CD4-positive, alpha-beta T cell treated with Interleukin-10 for 1 hour (primary cell): ENCODE results near the gene GRK4.
A peak's percentile ranks its signal among the peaks of the same experiment; 100 is the strongest.
"Not testable (repeated sequence)": the region's sequence is repeated elsewhere in the genome, so short reads cannot be mapped to it uniquely, and the experiment has no call there.

Experiments
- DNase-seq: peaks from one replicate; pipeline ENCODE4 v3.0.0-alpha.2; 2020

Gene GRK4

DNA sequence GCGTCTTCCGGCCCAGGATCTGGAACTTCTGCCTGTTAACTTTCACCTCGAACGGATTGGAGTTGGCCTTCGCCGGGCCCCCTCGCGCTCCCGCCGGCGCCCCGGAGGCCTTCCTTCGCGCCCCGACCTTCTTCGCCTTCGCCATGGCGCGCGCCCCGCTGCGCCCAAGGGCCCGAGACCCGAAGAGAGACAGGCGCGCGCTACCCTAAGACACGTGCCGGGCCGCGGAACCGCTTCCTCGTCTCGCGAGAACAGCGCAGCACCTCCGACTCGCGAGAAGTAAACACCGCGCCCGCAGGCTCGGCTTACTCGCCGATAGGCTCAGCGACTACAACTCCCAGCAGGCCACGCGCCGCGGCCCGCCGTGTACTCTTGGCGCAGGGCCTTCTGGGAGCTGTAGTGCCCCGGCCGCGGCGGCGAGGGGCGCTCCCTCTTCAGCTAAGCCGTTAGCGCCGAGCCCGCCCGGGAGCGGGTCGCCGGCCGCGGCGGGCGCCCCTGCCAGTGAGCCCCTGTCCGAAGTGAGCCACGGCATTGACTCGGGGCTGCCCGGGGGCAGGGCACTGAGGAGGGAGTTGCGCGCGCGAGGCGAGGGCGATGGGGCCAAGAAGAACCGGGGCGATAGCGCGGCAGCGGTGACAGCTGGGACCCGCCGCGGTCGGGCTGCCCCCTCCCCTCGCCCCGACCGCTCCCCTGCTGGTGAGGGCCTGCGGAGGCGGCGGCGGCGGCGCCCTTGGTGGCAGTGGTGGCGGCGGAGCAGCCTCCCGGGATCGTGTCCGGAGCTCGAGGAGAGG, at the start of gene GRK4, which contains the start of gene NOP14:
TSS of gene GRK4 (plus strand) at position 397 of the 791 bp plus-strand sequence. CDS start 500 bp downstream, outside the sequence.
TSS of gene NOP14 (minus strand) at position 232 of the 791 bp plus-strand sequence. CDS start at position 145, 87 bp downstream.
- DNase-seq = peak; percentile 98

DNA sequence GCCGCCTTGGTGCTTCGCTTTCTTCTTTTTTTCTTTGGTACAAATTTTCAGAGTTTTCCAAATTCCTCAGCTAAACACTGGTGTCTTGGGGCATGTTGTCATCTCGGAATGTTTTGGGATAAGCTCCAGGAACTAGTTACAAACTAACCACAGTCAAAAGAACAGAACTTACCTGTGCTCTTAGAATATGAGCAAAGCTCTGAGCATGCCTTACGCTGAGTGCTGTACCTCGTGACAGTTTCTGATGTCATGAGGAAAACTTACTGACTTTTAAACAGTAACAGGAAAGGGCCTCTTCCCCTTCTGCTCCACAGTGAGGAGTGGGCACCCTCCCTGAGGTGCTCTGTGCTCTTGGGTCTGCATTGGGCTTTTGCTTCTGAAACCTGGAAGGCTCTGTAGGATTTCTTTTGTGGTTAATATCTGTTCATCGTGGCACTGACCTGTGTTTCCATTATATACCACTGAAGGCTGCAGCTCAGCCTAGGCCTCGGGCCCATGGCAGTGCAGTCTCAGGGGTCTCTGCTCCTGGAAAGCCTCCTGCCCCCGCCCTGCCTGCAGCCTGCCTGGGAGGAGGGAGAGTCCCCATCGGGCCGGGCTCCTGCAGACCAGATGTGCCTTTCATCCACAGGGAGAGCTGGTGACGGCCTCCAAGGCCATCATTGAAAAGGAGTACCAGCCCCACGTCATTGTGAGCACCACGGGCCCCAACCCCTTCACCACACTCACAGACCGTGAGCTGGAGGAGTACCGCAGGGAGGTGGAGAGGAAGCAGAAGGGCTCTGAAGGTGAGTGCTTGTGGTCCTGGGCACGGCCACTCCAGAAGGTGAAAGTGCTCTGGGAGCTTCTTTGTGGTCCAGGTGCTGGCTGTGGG, 48.9 kb upstream of the GRK4 start:
- no peak for DNase-seq

DNA sequence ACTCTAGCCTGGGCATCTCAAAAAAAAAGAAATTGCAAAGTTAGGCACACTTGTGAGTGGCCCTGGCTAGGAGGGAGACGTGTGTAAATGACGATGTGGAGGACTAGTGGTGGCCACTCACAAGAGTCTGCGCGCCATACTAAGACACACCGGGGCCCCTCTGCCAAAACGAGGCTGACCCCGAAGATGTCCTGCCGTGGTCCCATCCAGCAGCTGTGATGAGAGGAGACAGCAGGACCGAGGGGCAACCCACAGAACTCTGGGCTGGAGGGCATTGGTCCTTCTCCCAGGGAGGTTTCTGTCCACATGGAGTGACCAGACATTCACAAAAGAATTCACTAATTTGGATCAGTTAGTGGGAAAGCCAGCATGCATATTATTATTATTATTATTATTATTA, 47.6 kb upstream of the GRK4 start:
- DNase-seq = no peak

DNA sequence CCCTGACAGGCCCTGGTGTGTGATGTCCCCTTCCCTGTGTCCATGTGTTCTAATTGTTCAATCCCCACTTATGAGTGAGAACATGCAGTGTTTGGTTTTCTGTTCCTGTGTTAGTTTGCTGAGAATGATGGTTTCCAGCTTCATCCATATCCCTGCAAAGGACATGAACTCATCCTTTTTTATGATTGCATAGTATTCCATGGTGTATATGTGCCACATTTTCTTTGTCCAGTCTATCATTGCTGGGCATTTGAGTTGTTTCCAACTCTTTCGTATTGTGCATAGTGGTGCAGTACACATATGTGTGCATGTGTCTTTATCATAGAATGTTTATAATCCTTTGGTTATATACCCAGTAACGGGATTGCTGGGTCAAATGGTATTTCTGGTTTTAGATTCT, 46.7 kb upstream of the GRK4 start:
- DNase-seq = not testable (repeated sequence)

DNA sequence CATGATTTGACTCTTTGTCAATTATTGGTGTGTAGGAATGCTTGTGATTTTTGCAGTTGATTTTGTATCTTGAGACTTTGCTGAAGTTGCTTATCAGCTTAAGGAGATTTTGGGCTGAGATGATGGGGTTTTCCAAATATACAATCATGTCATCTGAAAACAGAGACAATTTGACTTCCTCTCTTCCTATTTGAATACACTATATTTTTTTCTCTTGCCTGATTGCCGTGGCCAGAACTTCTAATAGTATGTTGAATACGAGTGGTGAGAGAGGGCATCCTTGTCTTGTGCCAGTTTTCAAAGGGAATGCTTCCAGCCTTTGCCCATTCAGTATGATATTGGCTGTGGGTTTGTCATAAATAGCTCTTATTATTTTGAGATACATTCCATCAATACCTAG, 45.1 kb upstream of the GRK4 start:
- not testable (repeated sequence) for DNase-seq

DNA sequence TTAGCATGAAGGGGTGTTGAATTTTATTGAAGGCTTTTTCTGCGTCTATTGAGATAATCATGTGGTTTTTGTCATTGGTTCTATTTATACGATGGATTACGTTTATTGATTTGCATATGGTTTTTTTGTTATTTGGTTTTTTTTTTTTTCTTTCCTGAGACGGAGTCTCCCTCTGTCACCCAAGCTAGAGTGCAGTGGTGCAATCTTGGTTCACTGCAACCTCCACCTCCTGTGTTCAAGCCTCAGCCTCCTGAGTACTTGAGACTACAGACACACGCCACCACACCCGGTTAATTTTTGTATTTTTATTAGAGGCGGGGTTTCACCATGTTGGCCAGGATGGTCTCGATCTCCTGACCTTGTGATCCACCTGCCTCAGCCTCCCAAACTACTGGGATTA, 44.7 kb upstream of the GRK4 start:
- not testable (repeated sequence) for DNase-seq

DNA sequence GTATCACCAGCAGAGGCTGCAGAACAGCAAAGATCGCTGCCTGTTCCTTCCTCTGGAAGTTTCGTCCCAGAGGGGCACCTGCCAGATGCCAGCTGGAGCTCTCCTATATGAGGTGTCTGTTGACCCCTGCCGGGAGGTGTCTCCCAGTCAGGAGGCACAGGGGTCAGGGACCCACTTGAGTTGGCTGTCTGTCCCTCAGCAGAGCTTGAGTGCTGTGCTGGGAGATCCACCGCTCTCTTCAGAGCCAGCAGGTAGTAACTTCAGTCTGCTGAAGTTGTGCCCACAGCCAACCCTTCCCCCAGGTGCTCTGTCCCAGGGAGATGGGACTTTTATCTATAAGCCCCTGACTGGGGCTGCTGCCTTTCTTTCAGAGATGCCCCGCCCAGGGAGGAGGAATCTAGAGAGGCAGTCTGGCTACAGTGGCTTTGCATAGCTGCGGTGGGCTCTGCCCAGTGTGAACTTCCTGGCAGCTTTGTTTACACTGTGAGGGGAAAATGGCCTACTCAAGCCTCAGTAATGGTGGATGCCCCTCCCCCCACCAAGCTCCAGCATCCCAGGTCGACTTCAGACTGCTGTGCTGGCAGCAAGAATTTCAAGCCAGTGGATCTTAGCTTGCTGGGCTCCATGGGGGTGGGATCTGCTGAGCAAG, 40.8 kb upstream of the GRK4 start:
- peak; percentile 59 for DNase-seq

DNA sequence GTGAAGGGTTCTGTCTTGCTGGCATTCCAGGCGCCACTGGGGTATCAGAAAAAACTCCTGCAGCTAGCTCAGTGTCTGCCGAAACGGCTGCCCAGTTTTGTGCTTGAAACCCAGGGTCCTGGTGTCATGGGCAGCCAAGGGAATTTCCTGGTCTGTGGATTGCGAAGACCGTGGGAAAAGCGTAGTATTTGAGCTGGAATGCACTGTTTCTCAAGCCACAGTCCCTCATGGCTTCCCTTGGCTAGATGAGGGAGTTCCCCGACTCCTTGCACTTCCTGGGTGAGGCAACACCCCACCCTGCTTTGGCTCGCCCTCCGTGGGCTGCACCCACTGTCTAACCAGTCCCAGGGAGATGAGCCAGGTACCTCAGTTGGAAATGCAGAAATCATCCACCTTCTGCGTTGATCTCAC, 40.2 kb upstream of the GRK4 start:
- DNase-seq = peak; percentile 20

DNA sequence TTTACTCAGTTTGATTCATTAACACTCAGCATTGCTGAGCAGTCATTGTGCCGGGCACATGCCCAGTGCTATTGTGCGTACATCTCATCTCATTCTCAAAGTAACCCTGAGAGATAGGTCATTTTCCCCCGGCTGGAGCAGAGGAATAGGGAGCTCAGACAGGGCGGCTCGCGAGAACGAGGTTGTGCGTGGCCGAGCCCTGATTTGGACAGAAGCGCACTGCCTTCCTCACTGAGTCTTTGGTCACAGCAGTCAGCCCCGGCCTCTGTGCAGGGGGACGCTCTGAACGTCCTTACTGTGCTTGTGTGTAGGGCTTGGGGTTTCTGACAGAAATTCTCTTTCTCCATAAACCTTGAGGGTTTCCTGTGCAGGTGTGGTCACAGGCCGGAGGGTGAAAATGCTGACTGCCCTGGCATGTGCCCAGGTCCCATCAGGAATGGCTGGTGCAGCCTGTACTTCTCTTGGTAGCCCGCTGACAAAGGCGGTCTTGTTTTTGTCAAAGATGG, 39.6 kb upstream of the GRK4 start:
- DNase-seq = no peak

DNA sequence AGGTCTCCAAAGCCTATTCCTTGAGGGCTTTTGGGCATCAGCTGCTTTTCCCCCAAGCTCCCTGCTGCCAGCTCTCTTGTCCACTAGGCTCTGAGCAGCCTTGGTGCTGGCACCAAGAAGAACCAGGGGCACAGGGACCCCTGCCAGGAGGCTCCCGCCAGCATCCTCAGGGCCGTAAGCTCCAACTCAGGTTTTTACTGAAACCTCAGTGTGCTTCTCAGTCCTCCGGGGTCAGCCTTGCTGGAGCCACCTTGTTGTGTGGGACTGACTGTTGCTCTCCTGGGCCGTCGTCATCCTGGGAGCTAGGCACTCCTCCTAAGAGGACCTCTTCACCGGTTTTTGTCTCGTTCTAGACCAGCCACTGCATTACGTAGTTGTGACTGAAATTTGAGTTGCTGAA, 39.1 kb upstream of the GRK4 start:
- no peak for DNase-seq

DNA sequence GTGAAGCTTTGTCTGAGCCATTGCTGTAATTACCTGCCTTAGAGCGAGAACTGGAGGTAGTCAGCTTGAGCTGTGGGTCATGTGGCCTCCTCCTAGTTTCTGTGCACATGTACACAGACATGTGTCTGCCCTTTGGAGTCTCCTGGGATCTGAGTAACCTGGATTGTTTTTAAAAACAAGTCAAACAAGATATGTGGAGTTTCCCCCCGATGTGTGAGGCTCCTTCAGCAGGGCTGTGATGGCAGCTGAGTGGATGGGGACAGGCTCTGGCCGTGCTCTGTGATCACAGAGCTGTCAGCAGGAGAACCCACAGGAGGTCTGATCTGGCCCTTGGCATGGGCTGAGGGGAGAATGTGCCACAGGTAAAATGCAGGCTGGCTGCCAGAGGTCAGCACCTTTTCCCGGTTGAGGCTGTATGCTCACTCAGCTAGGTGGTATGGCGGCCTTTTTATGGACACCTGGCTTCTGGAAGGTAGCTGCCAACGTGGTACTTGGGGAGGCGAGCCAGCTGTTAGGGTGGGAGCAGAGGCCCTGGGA, 38.5 kb upstream of the GRK4 start:
- no peak for DNase-seq

DNA sequence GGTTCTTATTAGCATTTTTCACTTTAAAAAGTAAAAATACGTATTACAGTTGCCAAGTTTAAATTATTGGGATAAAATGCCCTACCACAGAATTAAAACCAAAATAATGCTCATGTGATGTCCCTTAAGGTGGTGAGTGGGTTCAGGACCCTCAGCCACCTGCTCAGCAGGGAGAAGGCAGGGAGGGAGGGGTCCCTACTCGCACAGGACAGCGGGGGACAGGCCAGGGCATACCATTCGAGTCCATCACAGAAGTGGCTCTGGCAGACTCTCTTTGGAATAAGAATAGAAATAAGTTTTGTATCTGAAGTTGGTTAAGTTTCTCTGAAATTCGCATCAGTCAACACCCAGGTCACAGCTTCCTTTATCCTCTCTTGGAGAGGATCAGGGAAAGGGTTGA, 37.9 kb upstream of the GRK4 start:
- DNase-seq = no peak

DNA sequence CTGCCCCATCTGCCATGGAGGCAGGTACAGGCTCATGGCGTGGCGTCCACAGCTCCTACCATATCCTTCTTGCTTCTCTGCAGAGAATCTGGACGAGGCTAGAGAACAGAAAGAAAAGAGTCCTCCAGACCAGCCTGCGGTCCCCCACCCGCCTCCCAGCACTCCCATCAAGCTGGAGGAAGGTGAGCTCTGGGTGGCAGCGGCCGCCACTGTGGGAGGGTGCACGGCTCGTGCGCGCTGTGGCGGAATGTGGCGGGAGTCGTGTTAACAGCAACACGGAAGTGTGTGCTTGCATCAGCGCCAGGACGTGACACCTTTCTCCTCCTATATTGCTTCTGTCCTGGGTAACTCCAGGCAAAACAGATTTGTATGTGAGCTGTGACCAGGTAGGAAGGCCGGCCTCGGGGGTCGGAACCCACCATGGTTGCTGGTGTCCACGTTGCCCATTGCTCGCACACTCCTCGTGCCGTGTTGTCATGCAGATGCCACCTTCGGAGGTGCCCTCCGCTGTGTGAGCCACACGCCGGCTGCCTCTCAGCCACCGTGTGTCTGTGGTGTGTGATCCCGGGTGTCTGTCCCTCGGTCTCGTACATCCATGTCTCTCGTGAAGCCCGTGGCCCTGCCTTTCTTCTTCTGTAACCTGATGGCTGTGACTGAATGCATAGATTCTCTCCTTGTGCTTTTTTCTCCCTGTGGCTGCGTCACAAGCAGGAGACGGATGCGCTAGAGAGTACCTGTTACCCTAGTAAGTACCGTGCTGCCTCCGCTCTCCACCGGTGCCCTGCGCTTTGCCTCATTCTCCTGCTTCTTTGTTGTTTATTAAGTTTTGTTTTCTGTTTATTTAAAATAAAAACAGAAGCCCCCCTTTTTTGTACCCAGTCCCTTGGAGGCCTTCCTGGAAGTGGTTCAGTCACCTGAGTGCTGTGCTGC, 37.2 kb upstream of the GRK4 start:
- DNase-seq = no peak

DNA sequence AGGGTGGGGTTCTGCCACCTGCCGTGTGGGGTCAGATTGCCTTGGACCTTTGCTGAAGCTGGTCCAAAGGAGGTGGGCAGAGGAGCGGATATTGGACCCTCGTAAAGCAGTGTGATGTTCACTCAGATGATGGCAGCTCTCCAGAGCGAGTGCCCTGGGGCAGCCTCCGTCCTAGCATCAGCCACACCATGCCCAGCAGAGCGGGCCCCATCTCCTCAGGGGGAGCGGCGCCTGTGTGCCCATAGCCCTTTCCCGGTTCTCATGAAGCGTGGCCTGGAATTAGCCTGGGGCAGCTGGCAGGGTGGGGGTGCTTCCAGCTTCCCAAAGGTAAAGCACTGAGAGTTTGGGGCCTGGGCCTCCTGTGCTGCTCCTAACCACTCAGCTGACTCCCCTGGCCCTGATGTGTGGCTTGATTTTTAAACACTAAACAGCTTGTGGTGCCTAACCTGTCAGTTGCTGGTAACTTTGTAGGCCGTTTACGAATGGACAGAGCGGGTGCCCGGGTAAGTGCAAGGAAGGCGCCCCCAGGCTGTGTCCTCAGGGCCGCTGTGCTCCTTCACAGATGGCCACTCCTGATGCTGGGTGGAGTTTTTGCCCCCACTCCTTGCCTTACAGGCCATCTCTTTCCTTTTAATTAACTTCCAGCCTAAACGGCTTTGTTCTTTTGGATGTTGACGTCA, 36.2 kb upstream of the GRK4 start:
- no peak for DNase-seq

DNA sequence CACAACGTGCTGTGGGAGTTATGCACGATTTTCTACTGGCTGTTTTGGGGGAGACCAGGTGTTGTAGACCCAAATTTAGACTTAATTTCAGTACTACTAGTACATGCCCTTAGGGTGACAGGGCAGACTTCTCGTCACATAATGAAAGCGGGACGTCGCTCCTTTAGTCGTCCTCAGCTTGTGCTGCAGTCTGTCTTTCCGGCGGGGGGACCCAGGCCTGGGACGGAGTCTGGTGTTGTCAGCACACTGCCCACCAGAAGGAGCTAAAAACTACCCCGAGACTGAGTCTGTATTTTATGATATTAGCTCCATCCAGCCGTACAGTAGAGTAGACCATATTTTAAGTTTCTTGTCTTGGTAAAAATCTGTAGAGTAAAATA, 35.7 kb upstream of the GRK4 start:
- no peak for DNase-seq

DNA sequence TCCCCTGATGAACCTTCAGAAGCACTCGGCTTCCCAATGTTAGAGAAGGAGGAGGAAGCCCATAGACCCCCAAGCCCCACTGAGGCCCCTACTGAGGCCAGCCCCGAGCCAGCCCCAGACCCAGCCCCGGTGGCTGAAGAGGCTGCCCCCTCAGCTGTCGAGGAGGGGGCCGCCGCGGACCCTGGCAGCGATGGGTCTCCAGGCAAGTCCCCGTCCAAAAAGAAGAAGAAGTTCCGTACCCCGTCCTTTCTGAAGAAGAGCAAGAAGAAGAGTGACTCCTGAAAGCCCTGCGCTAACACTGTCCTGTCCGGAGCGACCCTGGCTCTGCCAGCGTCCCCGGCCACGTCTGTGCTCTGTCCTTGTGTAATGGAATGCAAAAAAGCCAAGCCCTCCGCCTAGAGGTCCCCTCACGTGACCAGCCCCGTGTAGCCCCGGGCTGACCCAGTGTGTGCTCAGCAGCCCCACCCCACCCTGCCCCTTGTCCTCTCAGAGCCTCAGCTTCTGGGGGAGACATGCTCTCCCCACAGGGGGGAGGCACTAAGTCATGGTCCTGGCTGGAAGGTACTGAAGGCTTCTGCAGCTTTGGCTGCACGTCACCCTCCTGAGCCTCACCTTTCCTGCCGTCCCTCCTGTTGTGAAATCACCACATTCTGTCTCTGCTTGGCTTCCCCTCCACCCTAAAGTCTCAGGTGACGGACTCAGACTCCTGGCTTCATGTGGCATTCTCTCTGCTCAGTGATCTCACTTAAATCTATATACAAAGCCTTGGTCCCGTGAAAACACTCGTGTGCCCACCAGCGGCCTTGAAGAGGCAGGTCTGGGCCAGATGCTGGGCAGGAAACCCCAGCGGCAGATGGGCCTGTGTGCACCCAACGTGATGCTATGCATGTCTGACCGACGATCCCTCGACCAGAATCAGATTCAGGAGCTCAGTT, 34.9 kb upstream of the GRK4 start:
- DNase-seq = no peak

DNA sequence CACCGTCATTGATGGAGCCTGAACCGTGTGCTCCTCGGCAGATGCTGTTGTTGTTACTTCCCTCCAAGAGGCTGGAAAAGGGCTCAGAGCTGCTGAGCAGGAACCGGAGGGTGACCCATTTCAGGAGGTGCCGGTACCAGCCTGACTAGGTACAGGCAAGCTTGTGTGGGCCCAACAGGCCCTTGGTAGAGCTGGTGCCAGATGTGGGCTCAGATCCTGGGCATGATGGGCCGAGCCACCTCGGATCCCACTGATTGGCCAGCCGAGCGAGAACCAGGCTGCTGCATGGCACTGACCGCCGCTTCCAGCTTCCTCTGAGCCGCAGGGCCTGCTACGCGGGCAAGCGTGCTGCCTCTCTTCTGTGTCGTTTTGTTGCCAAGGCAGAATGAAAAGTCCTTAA, 33.9 kb upstream of the GRK4 start:
- DNase-seq = no peak

DNA sequence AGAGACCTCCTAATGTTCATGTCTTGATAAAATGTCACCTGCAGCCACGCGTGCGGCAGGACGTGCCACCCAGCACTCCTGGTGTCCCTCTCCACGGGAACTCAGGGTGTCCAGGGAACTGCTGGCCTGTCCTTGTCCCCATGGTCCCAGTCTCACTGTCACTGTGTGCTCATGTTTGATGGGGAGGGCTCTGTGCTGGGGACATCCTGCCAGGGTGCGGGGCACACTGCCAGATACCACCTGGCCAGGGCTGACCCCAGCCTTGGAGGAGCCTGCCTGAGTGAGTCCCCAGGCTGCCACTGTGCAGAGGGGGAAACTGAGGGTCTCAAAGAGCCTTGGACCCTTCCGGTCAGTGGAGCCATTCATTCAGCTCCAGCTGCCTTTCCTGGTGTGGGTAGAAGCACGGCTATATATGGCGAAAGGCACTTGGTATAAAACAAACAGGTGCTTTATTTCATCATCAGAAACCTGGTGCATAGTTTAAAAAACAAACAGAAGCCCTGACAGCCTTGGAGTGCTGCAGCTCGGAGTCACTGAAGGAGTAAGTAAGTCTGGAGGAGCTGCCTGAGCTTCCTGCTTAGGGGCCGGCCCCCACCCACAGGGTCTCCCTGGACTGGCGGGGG, 33.1 kb upstream of the GRK4 start:
- no peak for DNase-seq

DNA sequence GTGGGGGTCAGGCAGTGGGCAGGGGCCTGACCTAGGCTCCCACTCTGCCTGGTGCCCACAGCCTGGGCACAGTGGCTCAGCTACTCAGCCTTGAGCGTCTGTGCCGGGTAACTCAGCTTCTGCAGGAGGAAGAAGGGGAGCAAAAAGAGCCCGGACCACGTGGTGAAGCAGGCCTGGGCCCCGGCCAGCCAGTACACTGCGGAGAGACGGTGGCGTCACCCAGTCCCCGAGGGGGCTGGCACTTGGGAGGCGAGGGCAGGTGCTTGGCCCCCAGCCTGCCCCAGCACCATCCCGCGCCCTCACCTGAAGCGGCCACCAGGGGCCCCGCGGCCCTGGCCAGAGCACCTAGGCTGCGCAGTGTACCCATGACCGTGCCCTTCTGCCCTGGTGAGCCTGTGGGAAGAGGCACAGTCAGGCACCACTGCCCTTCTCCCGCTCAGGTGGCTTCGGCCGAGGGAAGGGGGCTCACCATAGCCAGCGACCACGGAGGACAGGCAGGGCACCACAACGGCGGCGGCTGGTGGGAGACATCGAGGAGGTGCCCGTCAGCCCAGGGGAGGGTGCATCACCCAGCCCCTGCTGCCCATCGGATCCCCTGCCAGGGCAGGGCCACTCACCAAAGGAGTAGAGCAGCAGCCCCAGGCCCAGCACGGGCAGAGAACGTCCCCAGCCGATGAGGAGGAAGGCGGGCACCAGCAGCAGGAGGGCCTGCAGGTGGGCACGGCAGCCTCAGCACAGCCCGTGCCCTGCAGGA, 32.4 kb upstream of the GRK4 start:
- DNase-seq = no peak
